GM20000 (cell line): Measurements from ENCODE around the gene RAPGEF3.

Source experiments
- DNase-seq: peaks from one replicate; pipeline ENCODE4 v3.0.0; 2012; ENCODE audit warnings: low spot score
- CTCF ChIP-seq: IDR thresholded peaks from 2 replicates; pipeline ENCODE4 v1.5.1; 2012; ENCODE audit warnings: mild to moderate bottlenecking, control low read depth; ENCODE audit errors: extremely low read depth, missing control alignments

RAPGEF3 gene

GRCh38 chr12:47801904-47802246 is 43.2 kb upstream of the RAPGEF3 start:
- no peak for DNase-seq
- TF ChIP-seq CTCF, result no peak

GRCh38 chr12:47801170-47801903 is 42.7 kb upstream of the RAPGEF3 start:
- DNase-seq, result no peak
- no peak for TF ChIP-seq CTCF

- TF ChIP-seq CTCF, result no peak
- DNase-seq, result no peak
Measured at GRCh38 chr12:47800582-47800981, 41.9 kb upstream of the RAPGEF3 start.

GRCh38 chr12:47799357-47799955 is 40.8 kb upstream of the RAPGEF3 start:
- TF ChIP-seq CTCF, result no peak
- no peak for DNase-seq

- no peak for TF ChIP-seq CTCF
- no peak for DNase-seq
Measured at GRCh38 chr12:47798382-47798948, 39.8 kb upstream of the RAPGEF3 start.

- DNase-seq, result peak; percentile 84
- TF ChIP-seq CTCF, result peak; percentile 23
Measured at GRCh38 chr12:47797441-47797840, 38.8 kb upstream of the RAPGEF3 start.

- no peak for TF ChIP-seq CTCF
- no peak for DNase-seq
Measured at GRCh38 chr12:47795814-47796411, 37.2 kb upstream of the RAPGEF3 start.
